GM21515 (cell line): ENCODE data around the gene SERP2.

Experiments used
- ATAC-seq: cut with Tn5 transposase; IDR thresholded peaks from one replicate; pipeline ENCODE4 v1.9.1; 2021; ENCODE audit not compliant: unreplicated experiment

The SERP2 gene

GRCh38 chr13:44431150-44431549 lies 57.5 kb downstream of the SERP2 start:
- ATAC-seq = no peak

- no peak for ATAC-seq
These were observed 59.0 kb downstream of the SERP2 start for GRCh38 chr13:44432650-44433049.

- ATAC-seq = no peak
These were observed 60.5 kb downstream of the SERP2 start for GRCh38 chr13:44433863-44434765.

- ATAC-seq = no peak
These were observed 61.1 kb downstream of the SERP2 start for GRCh38 chr13:44434766-44435141.

- ATAC-seq = peak; percentile 63
These were observed 61.7 kb downstream of the SERP2 start for GRCh38 chr13:44435142-44435918.

GRCh38 chr13:44435919-44436510 lies 62.4 kb downstream of the SERP2 start:
- ATAC-seq = no peak

GRCh38 chr13:44436589-44437337 lies 63.1 kb downstream of the SERP2 start:
- no peak for ATAC-seq

- no peak for ATAC-seq
These were observed 64.0 kb downstream of the SERP2 start for GRCh38 chr13:44437356-44438233.

- ATAC-seq = no peak
These were observed 64.6 kb downstream of the SERP2 start for GRCh38 chr13:44438234-44438579.

- no peak for ATAC-seq
These were observed 65.9 kb downstream of the SERP2 start for GRCh38 chr13:44439452-44440024.

GRCh38 chr13:44440046-44440608 lies 66.5 kb downstream of the SERP2 start:
- ATAC-seq = no peak
